Femur (tissue), 1 donor: ENCODE measurements around the gene CALU.
A peak's percentile ranks its signal among the peaks of the same experiment; 100 is the strongest.

Experiments
- DNase-seq: peaks from one replicate; pipeline ENCODE4 v3.0.0-alpha.2; 2017

The CALU gene

DNA sequence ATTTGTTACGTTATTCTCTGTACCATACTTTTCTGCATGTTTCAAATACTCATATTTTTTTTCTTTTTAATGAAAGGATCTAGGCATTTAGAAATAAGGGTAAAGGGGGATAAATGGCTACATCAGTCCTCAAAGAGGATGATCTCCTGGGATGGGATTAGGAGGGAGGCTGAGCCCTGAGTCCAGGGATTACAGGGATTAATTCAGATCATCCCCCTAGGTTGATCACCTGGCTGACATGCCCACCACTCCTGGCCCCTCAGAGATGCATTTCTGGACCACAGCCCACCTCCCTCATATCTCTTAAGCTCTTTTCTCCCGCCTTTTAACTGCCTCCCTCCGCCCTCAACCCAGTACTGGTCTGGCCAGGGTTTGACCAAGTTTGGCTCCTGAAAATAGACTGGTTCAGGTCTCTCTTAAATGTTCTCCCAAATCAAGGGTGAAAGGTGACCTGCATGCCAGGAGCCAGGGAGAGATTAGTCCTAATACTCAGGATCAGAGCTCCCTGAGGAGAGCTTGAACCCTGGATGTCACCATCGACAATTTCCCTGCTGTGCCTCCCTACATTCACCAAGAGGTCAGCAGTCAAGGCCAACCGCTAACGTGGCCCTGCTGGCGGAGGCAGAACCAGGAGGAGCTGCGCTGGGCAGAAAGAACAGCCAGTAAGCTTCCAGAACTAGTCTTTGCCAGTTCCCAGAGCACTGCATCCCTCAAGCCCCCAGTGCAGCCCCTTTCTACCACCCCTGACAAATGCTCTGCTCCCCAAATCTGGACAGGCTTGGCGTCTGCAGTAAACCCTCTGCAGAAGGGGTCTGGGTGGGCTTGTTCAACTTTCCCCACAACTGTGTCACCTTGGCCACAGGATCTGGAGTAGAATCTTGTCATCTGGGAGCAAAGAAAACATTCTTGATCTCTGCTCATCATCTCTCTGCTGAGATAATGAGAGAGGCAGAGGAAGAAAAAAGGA is 49.6 kb downstream of the CALU start:
- DNase-seq, result no peak

DNA sequence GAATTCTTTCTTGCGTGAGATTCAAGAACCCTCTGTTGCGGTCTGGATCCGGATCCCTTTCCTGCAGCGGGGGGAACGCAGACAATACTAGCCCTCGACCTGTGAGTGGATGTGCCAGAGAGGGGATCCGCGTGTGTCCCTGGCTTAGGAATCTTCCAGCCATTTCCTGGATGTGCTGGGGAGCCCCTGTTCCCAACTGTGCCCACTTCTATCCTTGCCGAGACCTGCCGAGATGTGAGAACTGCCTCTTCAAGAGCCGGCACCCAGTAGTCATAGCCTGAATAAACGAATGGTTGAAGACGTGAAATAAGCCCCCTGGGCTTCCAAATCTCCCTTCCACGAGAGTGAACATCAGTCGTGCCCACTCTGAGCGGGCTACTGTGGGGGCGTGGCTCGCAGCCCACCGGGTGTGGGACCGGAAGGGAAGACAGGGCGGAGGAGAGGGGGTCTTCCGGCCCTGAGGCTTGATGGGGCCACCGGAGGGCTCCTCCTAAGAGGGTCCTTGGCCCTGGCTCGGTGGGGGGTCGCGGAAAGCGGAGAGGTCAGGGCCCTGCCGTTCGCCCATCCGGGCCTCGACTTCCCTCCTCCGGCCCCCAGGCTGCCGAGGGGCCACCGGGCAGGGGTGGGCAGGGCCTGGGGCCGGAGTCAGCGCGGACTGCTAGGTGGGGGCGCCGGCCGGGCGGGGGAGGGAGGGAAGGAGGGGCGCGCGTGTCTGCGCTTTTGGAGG is 51.3 kb downstream of the CALU start:
- DNase-seq, result no peak

DNA sequence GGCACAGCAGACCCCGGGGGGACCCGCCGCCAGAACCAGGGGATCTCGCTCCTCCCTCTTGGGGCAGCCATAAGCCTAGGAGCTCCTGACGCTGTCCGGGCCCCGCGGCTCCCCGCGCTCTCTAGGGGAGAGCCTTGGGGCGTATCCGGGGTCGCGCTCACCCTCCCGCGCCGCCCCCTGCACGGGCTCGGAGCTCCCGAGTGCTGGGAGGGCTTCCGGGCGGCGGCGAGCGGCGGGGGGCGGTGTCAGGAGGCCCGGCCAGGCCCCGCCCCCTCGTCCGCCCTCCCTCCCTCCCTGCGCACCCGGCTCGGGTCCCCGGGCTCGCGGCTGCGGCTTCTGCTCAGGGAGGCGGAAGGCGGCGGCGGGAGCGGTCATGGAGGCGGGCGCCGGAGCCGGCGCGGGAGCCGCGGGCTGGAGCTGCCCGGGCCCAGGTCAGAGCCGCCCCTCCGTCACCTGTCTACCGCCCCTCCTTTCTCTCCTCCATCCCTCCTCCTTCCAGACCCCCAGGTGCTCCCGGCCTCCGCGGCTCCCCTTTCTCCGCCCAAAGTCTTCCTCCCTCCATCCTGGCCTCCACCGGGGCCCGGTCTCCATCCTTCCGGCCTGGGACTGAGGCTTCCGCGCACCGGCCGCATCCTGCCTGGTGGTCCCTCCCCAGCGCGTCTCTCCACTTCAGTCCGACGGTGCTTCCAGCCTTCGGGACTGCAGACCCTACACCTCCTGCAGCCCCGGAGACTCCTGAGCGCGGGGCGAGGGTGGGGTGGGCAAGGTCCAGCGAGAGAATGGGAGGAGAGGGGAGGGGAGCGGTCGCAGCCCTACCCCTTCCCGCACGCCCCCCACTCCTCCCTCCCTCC is 52.2 kb downstream of the CALU start, which contains the start of gene CCDC136:
CCDC136 (plus strand) TSS at position 848 of the 851 bp plus-strand sequence. CDS start 444 bp downstream, outside the sequence.
- DNase-seq, result peak; percentile 73

DNA sequence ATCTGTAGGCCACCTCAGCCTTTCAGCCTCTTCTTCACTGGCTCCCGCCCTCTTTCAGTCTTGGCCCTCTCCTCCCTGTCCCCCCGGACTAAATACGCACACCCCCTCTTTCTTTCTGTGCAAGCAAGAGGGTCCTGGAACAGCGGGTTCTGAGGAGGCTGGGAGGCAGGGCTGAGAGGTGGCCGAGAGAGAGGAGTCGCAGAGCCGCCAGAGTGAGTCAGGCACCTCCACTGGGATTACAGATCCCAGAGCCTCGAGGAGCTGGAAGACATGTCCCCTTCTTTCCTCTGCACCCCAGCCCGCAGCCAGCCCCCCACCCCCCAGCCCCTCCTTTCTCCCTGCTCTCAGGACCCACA is 52.8 kb downstream of the CALU start:
- DNase-seq, result no peak

DNA sequence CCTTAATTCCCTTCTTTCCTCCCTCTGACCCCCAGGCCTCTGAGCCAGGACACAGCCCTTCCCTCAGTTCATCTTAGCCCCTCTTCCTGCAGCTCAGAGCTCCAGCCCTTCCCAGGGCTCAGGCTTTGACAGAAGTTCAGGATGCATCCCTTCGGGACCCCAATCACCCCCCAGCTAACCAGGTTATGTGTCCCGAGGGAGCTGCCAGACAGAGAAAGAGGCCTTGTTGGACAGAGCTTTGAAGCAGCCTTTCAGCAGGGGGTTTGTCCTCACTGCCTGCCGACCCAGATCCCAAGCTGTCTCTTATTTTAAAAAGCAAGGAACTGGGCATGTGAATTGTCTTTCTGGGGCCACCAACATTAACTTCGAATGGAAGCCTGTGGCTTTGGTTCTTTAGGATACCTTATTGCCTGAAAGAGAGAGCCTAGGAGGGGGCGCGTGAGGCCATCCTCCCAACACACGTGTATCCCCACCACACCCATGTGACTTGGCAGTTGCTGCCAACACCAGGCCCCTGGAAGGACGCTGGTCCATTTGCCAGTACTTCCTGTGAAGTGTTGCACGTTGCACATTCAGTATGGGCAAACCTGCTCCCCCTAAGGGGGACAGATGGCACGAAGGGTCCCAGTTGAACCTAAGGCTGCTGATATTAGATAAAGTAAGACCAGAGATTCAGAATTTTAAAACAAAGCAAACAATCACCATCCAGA is 53.5 kb downstream of the CALU start:
- DNase-seq, result no peak

DNA sequence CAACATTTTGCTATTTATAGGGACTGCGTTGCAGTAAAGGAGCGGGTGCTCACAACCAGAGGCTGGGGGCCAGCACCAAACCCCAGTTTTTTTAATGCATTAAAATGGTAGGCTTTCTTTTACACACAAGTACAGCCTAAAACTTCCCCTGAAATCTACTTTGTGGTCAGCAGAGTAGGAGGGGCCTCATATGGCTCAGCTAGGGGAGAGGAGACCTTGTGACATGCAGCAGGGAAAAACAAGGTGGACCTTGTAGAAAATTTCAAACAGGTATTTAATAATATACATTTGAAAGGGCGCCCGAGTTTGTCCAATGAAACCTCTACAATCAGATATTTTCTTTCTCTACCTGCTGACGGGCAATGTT is 54.0 kb downstream of the CALU start:
- DNase-seq, result no peak

DNA sequence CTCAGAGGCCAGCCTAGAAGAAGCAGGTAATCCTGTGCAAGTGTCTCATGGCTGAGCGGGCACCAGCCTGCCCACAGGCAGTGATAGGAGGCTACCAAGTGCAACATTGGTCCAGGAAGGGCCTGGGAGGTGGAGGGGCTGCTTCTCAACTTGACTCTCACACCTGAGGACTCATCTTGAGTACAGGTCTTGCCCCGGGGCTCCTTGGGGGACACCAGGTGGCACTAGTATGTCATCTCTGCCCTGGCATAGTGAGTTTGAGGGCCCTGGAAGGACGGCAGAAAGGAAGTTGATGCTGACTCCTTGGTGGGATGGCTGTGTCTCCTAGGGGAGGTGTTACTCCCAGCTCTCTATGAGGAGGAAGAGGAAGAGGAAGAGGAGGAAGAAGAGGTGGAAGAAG is 54.9 kb downstream of the CALU start:
- DNase-seq, result no peak

DNA sequence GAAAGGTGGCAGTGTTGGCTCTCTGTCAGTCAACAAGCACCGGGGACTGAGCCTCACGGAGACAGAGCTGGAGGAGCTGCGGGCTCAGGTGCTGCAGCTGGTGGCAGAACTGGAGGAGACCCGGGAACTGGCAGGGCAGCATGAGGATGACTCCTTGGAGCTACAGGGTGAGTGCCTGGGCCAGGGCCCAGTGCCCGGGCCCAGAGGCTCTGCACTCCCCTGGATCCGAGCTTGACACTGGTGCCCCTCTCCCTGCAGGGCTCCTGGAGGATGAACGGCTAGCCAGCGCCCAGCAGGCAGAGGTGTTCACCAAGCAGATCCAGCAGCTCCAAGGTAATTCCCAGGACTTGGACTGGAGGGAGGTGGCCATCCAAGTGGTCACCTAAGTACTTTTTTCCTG is 55.3 kb downstream of the CALU start:
- DNase-seq, result no peak

DNA sequence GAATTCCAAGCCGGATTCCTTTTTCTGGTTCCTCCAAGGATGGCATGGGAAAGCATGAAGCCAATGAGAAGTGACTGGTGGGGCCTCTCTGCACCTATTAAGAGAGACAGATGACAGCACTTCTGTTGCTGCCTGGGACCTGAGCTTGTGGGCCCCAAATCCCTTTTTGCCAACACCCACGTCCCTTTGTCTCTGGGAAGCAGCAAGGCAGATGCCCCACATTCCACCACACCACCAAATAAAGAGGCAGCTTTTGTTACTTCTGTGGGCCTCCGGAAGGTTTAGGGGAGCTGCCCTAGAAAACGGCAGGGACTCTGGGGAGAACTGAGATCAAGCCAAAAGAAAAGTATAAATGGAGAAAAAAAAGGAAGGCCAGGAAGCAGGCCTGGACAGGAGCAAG is 56.0 kb downstream of the CALU start:
- DNase-seq, result no peak

DNA sequence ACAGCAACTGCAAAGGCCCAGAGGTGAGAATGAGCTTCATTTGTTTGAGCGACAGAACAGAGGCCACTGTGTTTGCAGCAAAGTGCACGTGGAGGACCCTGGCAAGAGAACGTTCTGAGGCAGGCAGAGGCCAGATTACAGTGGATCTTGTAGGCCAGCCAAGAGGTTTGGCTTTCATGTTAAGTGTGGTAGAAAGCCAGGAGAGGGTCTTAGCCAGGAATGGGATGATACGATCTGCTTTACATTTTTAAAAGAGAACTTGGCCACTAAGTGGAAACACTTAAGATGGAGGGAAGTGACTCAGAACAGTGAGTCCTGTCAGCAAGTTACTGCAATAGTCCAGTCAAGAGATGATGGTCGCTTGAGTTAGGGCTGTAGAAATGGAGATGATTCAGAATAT is 57.2 kb downstream of the CALU start:
- DNase-seq, result peak; percentile 61

DNA sequence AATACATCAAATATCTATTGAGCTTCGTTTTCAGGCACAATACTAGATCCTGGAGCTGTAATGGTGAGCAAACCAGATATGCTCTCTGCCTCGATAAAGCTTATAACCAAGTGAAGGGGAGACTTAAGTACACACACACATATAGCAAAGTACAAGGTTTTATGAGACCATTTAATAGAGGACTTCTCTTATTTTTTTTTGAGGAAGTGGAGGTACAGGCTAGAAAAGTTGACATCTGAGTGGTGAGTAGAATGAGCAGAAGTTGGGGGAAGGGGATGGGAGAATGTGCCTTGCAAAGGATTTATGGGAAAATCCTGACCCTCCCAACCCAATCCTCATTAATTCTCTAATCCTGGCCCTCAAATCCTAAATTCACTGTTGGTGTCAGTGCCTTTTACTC is 60.3 kb downstream of the CALU start:
- no peak for DNase-seq

DNA sequence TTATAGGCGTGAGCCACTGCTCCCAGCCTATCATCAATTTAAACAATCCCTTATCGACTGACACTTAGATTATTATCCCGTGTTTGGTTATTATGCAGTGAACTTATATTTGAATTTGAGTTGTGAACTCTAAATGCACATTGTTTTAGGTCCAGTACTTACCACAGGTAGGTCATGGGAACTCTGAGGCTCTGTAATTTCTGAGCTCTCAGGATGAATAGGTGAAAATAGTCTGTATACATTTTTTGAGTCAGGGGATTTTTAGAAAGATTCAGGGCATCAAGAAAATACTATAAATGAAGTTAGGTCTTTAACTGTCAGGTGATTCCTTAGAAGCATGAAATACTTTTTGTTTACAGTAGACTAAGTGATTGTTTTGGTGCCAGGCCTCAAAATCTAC is 61.4 kb downstream of the CALU start:
- no peak for DNase-seq

DNA sequence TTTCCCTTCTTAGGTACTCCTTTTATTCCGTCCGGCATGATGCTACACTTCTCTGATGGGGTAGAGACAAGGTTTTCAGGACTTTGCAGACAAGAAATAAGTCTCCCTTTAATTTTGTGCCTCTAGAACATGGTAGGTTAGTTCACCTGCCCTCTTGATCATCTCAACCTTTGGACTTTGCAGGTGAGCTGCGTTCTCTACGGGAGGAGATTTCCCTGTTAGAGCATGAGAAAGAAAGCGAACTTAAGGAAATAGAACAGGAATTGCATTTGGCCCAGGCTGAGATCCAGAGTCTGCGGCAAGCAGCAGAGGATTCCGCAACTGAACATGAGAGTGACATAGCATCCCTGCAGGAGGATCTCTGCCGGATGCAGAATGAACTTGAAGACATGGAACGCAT is 61.8 kb downstream of the CALU start:
- DNase-seq, result no peak

DNA sequence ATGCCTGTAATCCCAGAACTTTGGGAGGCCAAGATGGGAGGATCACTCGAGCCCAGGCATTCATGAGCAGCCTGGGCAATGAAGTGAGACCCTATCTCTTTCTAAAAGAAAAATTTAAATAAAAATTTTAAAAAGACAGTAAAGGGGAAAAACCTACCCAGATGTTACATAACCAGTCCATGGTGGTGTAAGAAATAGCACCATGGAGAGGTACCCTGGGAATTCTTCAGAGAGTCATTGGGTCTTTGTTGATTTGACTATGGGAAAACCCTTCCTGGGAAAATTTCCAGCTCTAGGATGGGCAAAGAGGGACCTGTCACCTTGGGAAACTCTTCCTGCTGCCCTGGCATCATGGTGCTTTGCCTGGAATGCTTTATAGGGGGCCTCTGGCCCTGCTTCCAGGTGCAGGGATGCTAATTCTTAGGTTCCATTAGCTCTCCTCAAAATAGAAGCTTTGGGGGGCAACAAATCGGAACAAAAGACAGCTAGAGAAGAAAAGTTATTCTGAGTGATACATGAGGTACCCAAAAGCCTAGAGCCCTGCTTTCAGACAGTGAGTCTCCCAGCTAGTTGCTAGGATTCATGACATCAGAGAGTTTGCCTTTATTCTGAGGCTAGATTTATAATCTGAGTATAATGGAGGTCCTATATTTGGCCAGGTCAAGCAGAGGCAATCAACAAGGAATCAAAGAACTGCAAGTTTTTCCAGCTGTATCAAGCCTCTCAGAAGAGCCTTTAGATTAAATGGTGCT is 62.7 kb downstream of the CALU start:
- DNase-seq, result no peak

DNA sequence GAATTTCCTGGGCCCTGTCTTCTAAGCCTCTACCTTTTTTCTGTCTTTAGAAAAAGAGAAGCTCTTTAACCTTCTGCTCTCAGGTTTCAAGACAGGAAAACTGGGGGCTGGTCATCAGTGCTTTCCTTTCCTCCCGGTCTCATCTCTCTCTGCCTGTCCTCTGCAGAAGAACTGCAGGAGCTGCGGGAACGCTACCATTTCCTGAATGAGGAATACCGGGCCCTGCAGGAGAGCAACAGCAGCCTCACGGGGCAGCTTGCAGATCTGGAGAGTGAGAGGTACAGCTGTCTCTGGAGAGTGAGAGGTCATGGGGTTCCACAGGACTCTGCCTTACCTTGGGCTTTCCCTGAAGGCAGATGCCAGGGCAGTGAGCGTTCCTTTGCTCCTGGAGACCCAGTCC is 65.3 kb downstream of the CALU start:
- no peak for DNase-seq

DNA sequence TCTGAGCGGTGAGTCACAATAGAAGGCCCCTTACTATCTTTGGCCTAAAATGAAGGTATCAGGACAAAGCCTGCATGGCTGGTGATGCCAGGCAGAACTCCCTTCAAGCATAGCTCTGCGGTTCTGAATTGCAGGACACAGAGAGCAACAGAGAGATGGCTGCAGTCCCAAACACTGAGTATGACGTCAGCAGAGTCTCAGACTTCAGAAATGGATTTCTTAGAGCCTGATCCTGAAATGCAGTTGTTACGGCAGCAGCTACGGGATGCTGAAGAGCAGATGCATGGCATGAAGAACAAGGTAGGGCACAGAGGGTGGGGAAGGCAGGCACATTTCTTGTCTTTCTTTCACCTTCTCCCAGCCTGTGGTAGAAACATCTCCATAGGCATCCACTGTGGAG is 66.1 kb downstream of the CALU start:
- no peak for DNase-seq

DNA sequence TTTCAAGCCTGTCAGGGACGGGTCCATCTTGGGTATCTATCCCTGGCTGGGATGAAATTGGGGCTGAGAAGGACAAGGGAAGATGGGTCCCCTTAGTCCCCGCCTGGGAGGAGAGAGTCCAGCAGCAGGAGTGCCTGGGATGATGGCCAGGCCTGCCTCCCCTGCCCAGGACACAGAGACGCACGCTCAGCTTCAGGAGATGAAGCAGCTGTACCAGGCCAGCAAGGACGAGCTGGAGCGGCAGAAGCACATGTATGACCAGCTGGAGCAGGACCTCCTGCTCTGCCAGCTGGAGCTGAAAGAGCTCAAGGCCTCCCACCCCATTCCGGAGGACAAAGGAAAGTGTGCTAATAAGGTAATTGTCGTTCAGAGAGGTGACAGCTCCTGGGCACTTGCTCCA is 68.0 kb downstream of the CALU start:
- peak; percentile 48 for DNase-seq

DNA sequence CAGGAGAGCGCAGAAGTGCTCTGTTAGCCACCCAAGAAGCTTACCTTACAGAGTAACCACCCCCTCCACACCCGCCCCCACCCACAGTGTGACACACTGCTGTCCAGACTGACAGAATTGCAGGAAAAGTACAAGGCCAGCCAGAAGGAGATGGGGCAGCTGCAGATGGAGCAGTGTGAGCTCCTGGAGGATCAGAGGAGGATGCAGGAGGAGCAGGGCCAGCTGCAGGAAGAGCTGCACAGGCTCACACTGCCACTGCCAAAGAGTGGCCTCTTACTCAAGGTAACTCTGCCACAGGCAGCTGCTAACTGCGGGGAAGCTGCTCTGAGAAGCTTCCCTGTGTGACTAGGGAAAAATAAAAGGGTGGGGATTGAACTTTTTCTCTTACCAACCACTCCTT is 70.2 kb downstream of the CALU start:
- no peak for DNase-seq

DNA sequence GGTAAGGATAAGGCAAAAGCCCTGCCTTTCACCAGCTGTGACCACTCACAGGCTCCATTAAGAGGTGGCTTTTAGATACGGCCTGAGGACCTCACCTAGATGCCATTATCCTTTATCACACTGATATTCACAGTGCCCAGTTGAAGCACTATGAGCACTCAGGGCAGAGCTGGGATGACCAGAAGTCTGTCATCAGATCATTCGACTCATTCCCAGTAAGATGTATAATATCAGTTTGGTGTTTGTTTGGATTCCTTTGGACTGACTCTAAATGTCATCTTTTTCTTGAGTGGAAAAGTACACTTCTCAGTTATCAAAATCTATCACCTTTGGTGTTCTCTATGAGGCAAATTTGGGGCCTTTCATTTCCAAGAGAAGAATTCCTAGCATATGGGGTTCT is 71.3 kb downstream of the CALU start:
- DNase-seq, result no peak

DNA sequence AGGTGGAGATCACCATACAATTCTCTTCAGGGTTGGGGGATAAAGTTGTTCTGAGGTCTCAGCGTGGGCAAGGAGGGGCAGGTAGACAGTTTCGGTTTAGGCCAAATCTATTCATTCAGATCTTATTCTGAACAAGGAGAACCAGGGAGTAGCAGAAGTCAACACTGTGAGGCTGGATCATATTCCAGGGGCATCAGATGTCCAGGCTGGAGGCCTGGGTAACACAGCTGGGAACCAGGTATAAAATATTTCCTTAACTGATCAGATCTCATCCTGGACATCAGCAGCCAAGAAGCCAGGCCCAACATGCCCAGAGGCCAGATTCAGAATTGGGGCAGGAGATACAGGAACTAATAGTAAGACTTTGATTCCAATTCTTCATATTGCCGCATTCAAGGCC is 71.8 kb downstream of the CALU start:
- DNase-seq, result no peak

DNA sequence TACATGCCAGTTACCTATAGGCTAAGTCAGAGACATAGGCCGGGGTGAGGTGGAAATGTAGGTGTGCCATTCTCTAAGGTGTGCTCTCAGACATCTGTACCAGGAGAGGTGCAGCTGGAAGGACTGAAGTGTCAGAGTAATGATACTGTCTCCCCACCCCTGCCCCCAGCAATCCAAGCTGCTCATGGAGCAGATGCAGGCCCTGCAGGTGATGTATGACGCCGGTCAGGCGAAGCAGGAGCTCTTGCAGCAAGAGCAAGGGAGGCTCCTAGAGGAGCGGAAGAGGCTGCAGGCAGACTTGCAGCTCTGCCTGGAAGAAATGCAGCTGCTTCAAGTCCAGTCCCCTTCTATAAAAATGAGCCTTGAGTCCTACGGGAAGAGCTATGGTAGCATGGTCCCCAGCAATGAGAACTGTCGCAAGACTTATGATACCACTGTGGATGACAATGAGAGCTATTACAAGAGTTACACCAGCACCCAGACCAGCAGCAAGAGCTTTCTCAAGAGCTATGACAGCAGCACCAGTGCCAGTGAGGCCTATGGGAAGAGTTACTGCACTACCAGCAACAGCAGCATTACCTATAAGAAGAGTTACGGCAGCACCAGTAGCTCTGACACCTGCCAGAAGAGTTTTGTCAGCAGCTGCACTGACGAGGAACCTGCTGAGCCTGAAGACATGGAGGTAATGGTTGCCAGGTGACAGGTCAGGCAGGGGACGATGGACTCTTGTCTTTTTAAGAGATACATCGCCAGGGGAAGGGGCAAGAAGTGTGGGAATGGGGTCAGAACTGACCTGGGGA is 72.7 kb downstream of the CALU start:
- DNase-seq, result no peak
